Measurements from ENCODE around the gene PDZD4.

The PDZD4 gene

DNA sequence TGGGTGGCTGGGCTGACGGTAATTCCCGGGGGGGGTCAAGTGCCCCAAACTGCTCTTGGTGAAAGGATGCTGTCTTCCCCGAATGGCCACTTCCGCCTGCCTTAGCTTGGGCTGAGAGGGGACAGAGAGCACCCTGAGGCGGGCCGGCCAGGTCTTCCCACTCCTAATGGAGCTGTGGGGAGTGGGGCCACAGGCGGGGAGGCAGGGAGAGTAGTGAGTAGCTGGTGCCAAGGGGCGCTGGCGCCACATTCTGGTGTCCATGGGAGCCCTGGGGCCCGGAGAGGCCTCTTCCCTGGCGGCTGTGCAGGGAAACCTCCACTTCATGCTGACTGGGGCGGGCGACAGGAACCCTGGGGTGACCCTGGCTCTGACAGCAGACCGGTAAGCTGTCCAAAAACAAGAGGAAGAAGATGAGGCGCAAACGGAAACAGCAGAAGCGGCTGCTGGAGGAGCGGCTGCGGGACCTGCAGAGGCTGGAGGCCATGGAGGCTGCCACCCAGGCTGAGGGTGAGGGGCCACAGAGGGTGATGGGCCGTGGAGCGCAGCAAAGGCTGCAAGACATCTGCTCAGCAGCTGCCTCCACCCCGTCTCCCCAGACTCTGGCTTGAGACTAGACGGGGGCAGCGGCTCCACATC lies 46.8 kb downstream of the PDZD4 start:
- Histone ChIP-seq H3K4me3 (ENCODE audit: low read depth, low read length) (no peak overlapping the region), H3K9me3 (ENCODE audit: severe bottlenecking) (no peaks in the 10 kb centered on the region), H3K27ac (no peak overlapping the region), H3K27me3 (ENCODE audit: insufficient read depth, low read depth, severe bottlenecking) (peaks cover 14% of the 10 kb centered on the region), H3K36me3 (peaks cover 28% of the 10 kb centered on the region)
- DNase-seq = no peak
- no peak for TF ChIP-seq CTCF (IDR thresholded peaks at IDR 0.05; ENCODE audit: low read depth, low read length)

DNA sequence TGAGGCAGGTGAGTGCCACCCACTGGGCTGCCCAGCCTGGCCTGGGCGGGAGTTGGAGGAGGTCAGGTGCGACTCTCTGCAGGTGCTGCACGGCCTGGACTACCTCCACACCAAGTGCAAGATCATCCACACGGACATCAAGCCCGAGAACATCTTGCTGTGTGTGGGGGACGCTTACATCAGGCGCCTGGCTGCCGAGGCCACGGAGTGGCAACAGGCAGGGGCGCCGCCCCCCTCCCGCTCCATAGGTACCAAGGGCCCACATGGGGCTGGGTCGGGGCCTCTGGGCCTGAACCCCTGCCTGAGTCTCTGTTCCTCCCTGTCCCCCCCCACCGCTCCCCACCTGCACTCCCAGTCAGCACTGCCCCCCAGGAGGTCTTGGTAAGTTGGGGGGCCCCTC lies 47.5 kb downstream of the PDZD4 start:
- Histone ChIP-seq H3K27ac (no peak overlapping the region), H3K4me3 (ENCODE audit: low read depth, low read length) (no peak overlapping the region), H3K9me3 (ENCODE audit: severe bottlenecking) (no peaks in the 10 kb centered on the region), H3K27me3 (ENCODE audit: insufficient read depth, low read depth, severe bottlenecking) (peaks cover 15% of the 10 kb centered on the region), H3K36me3 (peaks cover 22% of the 10 kb centered on the region)
- no peak for DNase-seq
- TF ChIP-seq CTCF (IDR thresholded peaks at IDR 0.05; ENCODE audit: low read depth, low read length) = no peak

GRCh38 chrX:153782313-153782712 lies 48.0 kb downstream of the PDZD4 start:
- TF ChIP-seq CTCF (IDR thresholded peaks at IDR 0.05; ENCODE audit: low read depth, low read length) = peak; percentile 61
- Histone ChIP-seq H3K9me3 (ENCODE audit: severe bottlenecking) (no peaks in the 10 kb centered on the region), H3K4me3 (ENCODE audit: low read depth, low read length) (no peak overlapping the region), H3K27ac (no peak overlapping the region), H3K36me3 (peaks cover 18% of the 10 kb centered on the region), H3K27me3 (ENCODE audit: insufficient read depth, low read depth, severe bottlenecking) (peaks cover 12% of the 10 kb centered on the region)
- peak; percentile 58 for DNase-seq

- Histone ChIP-seq H3K27me3 (ENCODE audit: insufficient read depth, low read depth, severe bottlenecking) (peaks cover 12% of the 10 kb centered on the region), H3K36me3 (peaks cover 14% of the 10 kb centered on the region), H3K4me3 (ENCODE audit: low read depth, low read length) (peak overlapping the region; percentile 10), H3K9me3 (ENCODE audit: severe bottlenecking) (no peaks in the 10 kb centered on the region), H3K27ac (peak overlapping the region; percentile 74)
- TF ChIP-seq CTCF (IDR thresholded peaks at IDR 0.05; ENCODE audit: low read depth, low read length) = no peak
- no peak for DNase-seq
Measured at GRCh38 chrX:153781428-153782047, 48.8 kb downstream of the PDZD4 start.

- Histone ChIP-seq H3K27ac (peak within 1 kb of the TSS; percentile 74), H3K9me3 (ENCODE audit: severe bottlenecking) (no peaks in the 10 kb centered on the region), H3K4me3 (ENCODE audit: low read depth, low read length) (peak within 1 kb of the TSS; percentile 10), H3K27me3 (ENCODE audit: insufficient read depth, low read depth, severe bottlenecking) (peaks cover 13% of the 10 kb centered on the region), H3K36me3 (peaks cover 7% of the 10 kb centered on the region)
- TF ChIP-seq CTCF (IDR thresholded peaks at IDR 0.05; ENCODE audit: low read depth, low read length) = no peak
- peak; percentile 65 for DNase-seq
Measured at GRCh38 chrX:153780678-153781427, 49.5 kb downstream of the PDZD4 start, which contains the start of gene SRPK3. Gene SRPK3 (plus strand): TSS chrX:153781041. CDS start chrX:153781087, 46 bp downstream.
